ENCODE data around the gene AGAP1.
"Not testable (repeated sequence)": the region's sequence is repeated elsewhere in the genome, so short reads cannot be mapped to it uniquely, and the experiment has no call there.

AGAP1 gene

DNA sequence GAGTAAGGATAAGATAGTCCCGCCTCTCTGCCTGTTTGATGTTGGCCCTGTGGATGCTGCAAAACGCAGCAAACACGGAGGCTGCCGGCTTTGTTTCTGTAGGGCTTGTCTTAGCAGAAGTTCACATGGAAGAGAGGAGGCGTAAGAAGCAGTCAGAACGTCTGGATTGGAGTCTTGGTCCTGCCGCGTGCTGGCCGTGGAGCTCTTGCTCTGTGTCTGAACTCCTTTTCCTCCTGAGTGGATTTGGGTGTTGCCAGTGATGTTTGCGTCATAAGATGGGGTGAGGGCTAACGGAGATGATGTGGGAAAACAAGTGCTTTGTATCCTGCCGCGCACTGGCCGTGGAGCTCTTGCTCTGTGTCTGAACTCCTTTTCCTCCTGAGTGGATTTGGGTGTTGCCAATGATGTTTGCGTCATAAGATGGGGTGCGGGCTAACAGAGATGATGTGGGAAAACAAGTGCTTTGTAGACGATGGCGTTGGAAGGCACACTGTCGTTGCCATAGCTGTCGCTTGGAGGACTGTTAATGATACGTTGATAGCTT, 240.9 kb downstream of the AGAP1 start:
- no peak for DNase-seq (ENCODE audit: low read depth in 2 of 2)

DNA sequence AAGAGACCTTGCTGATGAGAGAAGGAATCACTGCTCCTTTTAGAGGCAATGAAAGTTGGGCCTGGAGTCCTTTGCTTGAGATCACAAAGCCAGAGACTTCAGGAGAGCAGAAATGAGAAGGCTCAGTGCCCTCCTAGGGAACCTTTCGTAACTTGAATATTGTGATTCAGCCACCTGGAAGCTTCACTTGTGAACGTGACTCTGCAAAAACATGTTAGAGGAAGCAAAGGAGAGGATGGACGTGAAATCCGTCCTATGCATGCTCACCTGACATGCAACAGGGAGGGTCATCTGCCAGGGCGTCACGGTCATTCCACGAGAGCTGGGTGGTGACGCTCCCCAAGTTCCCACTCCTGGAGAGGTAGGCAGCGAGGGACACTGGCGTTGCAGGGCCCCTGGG, 243.6 kb downstream of the AGAP1 start:
- DNase-seq (ENCODE audit: low read depth in 2 of 2): no peak

GRCh38 chr2:235737840-235738239, 244.0 kb downstream of the AGAP1 start:
- DNase-seq (ENCODE audit: low read depth in 2 of 2): no peak

- no peak for DNase-seq (ENCODE audit: low read depth in 2 of 2)
Observed at GRCh38 chr2:235739704-235740415, 246.0 kb downstream of the AGAP1 start.

DNA sequence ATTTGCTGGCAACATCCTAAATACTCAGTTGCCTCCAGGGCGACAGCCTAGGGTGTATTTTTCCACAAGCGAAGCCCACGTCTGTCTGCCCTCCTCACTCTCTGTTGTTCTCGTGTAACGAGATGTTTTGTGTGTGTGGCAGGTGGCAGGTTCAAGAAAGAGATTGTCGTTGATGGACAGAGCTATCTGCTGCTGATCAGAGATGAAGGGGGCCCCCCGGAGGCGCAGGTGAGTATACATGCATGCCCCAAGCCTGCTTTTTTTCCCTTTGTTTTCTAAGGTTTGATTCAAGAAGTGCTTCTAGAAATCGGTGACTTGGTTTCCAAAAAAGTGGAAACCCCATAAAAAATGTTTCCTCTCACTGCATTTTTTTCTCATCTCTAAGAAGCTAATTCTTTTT, 247.0 kb downstream of the AGAP1 start:
- DNase-seq (ENCODE audit: low read depth in 2 of 2): no peak

GRCh38 chr2:235744161-235744560, 250.3 kb downstream of the AGAP1 start:
- DNase-seq (ENCODE audit: low read depth in 2 of 2): no peak

- DNase-seq (ENCODE audit: low read depth in 2 of 2): no peak
Observed at GRCh38 chr2:235745597-235745996, 251.8 kb downstream of the AGAP1 start.

DNA sequence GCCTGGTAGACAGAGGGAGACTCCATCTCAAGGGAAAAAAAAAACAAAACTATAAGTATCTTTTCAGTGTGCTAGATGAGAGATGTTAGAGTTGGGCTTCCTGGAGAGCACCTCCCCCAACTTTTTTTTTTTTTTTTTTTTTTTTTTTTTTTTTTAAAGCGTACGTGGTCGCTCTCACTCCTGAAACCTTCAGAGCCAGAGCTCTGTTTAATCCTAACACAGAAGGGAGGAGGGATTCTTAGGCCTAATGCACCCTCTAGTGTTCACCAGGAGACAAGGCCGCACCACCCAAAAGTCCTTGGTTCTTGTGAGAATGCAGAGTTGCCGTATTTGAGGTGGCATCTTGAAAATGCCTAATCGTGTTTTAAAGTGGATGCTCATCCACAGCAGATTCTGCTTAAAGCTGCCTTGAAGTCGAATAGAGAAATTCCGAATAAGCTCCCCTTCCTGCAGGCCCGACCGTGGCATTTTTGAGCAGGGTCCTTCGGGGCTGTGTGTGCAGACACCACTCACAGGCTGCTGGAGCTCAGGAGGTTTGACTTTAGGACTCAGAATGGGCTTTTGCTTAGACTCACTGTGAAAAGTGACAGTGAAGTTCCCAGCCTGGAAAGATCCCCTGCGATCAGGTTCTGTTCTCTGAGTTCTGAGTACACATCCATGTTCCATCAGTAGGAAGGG, 252.6 kb downstream of the AGAP1 start:
- no peak for DNase-seq (ENCODE audit: low read depth in 2 of 2)

DNA sequence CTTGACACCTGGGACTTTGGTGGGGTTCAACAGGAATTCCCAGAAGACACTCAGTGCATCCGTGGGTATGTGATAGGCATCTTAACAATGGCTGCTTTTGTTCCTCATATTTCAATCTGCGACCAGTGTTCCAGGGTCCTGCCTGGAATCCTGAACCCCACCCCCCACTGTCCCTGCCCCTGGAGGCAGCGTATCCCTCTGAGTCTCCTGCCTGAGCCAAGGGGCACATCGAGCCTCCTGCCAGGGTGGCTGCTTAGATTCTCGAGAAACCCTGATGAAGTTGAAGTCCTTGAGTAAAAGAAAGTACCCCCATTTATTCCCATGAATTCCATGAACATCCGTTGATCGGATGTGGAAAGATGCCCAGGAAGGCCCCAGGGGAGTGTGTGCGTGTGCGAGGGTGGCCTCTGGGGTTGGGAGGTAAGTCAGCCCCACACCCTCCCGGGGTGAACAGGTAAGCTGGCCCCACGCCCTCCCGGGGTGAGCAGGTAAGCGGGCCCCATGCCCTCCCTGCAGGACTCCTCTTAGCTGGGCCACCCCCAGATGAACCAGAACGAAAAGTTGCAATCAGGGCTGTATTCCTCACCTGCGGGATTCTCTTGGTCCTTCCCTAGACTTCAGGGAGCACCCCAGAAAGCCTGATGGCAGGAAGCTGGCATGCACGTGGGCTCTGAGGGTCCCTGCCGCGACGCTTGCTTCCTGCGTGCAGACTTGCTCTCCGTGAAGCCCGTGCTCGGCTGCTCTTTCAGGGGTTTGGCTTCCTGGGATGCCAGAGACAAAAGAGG, 253.3 kb downstream of the AGAP1 start:
- no peak for DNase-seq (ENCODE audit: low read depth in 2 of 2)

DNA sequence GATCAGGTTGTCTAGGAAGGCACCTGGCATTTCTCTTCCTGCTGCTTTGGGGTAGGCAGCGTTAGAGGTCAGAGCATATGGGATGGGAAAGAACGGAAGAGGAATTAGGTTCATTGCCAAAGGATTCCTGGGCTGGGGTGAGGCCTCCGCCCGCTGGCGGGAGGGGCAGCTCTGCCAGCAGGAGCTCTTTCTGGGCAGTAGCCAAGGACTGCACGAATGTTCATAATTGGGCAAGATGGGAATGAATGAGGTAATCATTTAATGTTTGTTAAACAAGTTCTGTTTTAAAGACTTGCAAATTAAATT, 253.9 kb downstream of the AGAP1 start:
- DNase-seq (ENCODE audit: low read depth in 2 of 2): no peak

- no peak for DNase-seq (ENCODE audit: low read depth in 2 of 2)
Observed at GRCh38 chr2:235749121-235749770, 255.4 kb downstream of the AGAP1 start.

DNA sequence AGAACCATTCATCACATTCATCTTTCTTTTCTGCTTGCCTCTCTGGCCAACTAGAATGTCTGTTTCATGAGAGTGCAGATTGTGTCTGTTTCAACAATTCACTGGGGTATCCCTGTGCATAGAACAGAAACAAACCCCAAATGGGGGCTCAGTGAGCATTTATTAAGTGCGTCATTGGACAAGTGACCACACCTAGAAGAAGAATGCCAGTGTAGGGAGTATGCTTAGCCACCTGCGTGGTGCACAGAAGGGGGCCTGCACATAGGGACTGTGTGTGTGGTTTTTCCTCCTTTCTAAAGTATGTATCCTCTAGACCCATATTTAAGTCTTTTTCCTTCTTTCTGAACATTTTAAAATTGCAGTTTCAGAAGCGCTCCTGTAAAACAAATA, 255.9 kb downstream of the AGAP1 start:
- no peak for DNase-seq (ENCODE audit: low read depth in 2 of 2)

DNA sequence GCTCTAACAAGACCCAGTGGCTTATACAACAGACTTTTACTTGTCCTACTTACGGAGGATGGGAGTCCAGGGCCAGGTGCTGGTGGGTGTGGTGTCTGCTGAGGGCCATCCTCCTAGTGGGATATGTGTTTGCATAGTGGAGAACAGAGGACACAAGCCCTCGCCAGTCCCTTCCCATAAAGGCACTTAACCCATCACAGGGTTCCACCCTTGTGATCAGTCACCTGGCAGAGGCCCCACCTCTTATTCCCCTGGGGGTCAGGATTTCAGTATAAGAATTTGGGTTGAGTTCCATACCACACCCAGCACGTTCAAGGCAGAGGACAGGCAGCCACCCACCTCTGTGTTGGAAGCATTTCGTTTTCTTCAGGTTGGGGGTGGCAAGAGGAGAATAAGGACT, 259.0 kb downstream of the AGAP1 start:
- no peak for DNase-seq (ENCODE audit: low read depth in 2 of 2)

DNA sequence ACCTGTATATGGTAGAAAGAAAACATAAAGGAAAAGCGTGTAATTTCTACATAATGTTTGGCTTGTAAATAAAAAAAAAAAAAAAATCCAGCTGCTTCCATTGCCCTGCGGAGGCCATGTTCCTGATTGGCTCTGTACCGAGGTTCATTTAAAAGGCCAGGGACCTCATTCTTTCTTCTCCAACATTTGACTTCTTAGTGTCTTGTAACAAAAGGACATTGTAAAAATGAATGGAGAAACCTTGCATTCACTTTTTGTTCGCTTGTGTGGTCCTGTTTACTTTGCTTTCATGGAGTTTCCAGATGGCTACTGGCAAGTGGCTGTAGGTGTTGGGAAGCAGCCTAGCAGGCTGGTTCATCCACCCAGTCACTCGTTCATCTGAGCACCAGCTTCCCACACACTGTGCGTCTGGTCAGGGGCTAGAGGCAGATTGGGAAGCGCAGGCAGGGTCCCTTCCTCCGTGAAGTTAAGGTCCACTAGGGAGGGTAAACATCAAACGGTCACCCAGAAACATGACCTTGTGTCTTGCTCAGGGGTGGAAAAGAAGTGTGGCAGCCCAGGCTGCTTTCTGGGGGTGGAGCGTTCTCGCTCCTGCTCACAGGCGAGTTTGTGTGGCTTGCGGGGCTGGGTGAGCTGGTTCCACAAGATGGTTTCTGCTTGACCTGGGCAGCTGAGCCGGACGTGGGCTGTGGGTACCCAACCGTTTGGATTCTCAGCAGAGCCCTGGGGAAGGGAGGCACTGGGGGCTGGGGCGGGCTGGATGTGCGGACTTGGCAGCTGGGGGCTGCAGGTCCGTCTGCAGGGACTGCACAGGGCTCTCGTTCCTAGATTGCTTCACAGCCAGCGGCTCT, 260.7 kb downstream of the AGAP1 start:
- no peak for DNase-seq (ENCODE audit: low read depth in 2 of 2)

DNA sequence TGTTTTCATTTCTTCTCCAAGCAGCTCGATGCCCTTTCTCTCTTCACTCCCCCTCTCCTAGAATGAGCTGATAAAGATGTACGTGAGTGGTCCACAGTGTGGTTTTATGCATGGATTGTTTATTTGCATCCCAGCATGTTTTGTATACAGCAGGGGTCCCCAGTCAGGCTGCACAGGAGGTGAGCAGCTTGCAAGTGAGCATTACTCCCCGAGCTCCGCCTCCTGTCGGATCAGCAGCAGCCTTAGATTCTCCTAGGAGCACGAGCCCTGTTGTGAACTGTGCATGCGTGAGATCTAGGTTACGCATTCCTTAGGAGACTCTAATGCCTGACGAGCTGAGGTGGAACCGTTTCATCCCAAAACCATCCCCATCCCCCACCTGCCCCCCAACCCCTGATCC, 262.6 kb downstream of the AGAP1 start:
- DNase-seq (ENCODE audit: low read depth in 2 of 2): no peak

GRCh38 chr2:235757212-235757611, 263.4 kb downstream of the AGAP1 start:
- no peak for DNase-seq (ENCODE audit: low read depth in 2 of 2)

- DNase-seq (ENCODE audit: low read depth in 2 of 2): no peak
Observed at GRCh38 chr2:235757640-235758039, 263.8 kb downstream of the AGAP1 start.

DNA sequence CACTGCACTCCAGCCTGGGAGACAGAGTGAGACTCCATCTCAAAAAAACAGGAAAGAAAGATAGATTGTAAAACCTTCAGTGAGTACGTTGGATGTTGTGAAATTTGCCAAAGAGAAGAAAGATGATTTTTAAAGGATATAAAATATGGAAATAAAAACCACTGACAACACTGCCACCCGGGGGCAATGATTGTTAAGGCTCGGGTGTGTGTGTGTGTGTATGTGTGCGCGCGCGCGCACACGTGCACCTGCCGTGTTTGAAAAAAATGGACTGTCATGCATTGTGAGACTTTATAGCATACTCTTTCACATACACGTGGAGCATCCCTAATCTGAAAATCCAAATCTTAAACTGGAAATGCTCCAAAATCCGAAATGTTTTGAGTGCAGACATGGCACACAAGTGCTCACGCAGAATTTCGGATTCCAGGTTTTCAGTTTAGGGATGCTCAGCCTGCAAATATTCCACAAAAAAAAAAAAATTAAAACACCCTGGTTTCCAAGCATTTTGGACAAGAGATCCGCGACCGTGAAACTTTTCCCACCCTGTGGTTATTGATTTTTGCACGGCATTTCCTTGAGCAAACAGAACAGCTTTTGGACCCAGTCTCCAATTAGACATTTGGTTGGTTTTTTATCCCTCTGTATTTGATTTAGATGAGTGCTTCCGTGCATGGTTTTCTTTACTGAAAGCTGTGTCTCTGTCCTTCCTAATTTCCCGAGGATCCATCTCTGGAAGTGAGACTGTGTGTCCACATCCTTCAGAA, 269.2 kb downstream of the AGAP1 start:
- no peak for DNase-seq (ENCODE audit: low read depth in 2 of 2)

DNA sequence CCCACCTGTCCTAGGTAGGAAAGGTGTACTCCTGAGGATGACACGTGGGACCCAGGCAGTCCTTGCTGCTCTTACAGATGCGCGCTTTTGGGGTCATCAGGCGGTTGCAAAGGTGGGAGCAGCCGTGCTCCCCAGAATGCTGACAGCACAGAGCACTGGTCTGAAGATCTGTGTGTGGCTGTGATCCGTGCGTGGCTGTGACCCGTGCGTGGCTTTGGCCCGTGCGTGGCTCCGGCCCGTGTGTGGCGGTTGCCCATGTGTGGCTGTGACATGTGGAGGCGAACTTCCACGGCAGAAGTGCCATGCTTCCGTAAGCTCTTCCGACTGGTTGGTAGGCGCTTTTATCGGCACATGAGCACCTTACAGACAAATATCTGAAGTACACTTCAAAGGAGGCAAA, 270.0 kb downstream of the AGAP1 start:
- no peak for DNase-seq (ENCODE audit: low read depth in 2 of 2)

DNA sequence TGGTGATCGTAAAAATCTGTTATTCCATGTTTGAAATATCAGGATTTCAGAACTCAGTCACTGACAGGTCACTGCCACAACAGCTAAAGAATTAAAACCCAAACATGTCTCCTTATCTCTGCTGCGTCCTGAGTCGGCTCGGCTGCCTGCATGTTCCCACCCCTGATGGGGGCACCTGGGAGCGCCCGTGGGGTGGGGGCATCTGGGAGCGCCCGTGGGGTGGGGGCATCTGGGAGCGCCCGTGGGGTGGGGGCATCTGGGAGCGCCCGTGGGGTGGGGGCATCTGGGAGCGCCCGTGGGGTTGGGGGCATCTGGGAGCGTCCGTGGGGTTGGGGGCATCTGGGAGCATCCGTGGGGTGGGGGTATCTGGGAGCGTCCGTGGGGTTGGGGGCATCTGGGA, 270.6 kb downstream of the AGAP1 start:
- DNase-seq (ENCODE audit: low read depth in 2 of 2): not testable (repeated sequence)
